Measurements from ENCODE around the gene NEDD4.
"Not testable (repeated sequence)": the region's sequence is repeated elsewhere in the genome, so short reads cannot be mapped to it uniquely, and the experiment has no call there.

NEDD4 gene

GRCh38 chr15:56006371-56006770, 13.0 kb upstream of the NEDD4 start:
- not testable (repeated sequence) for H3K36me3 ChIP-seq (ENCODE audit: control insufficient read depth, insufficient read depth, low read length); H3K9me3 ChIP-seq (ENCODE audit: control insufficient read depth, low read length); H3K4me3 ChIP-seq (ENCODE audit: extremely low read depth, insufficient read depth, low read length, poor library complexity, severe bottlenecking); H3K27ac ChIP-seq (ENCODE audit: low read depth, low read length, severe bottlenecking); H3K4me1 ChIP-seq (ENCODE audit: control insufficient read depth, insufficient read depth, low read length, poor library complexity, severe bottlenecking)
- WGBS, 2 experiments (ENCODE audit: insufficient coverage in 2 of 2) = 92 to 97% methylated on average over 3 to 5 of the region's 5 CpGs

DNA sequence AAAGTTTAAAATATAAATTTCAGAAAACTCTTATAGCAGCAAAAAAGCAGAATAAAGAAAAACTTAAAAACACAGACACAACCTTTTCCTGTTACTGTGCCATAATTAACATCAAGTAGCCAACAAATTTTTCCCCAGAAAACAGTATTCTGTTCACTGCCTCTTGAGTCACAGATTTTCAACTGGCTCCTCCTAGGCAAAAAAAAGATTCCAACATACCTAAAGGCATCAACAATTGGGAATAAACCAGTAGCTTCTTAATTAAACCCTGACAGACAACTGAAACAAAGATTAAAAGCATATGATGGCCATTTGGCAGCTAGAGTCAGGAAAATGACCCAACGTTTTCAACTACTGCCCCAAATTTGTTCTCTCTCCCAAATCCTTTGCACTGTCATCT, 10.9 kb upstream of the NEDD4 start:
- H3K4me1 ChIP-seq (ENCODE audit: control insufficient read depth, insufficient read depth, low read length, poor library complexity, severe bottlenecking); H3K4me3 ChIP-seq (ENCODE audit: extremely low read depth, insufficient read depth, low read length, poor library complexity, severe bottlenecking); H3K9me3 ChIP-seq (ENCODE audit: control insufficient read depth, low read length); H3K27ac ChIP-seq (ENCODE audit: low read depth, low read length, severe bottlenecking); H3K36me3 ChIP-seq (ENCODE audit: control insufficient read depth, insufficient read depth, low read length): not testable (repeated sequence)
- WGBS, 2 experiments (ENCODE audit: insufficient coverage in 2 of 2) = no CpG with 5 or more reads among the region's 1 CpG

DNA sequence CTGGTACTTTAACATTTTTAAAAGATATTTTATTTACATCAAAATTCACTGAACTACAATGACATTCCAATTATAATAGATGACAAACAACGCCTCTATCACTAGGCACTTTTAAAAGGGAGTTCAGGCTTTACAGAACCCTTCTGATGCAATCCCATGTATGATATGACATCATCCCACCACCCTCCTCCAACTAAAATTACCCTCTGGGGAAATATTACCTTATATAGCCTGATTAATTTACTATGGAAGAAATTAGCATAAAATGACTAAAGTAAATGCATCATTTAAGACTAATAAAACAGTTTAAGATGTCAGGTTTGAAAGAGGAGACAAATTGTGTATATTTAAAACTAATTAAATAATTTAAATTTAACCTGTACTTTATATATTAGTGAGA, 10.4 kb upstream of the NEDD4 start:
- WGBS, 2 experiments (ENCODE audit: insufficient coverage in 2 of 2) = no CpG with 5 or more reads among the region's 1 CpG
- H3K4me1 ChIP-seq (ENCODE audit: control insufficient read depth, insufficient read depth, low read length, poor library complexity, severe bottlenecking); H3K4me3 ChIP-seq (ENCODE audit: extremely low read depth, insufficient read depth, low read length, poor library complexity, severe bottlenecking); H3K27ac ChIP-seq (ENCODE audit: low read depth, low read length, severe bottlenecking); H3K36me3 ChIP-seq (ENCODE audit: control insufficient read depth, insufficient read depth, low read length); H3K9me3 ChIP-seq (ENCODE audit: control insufficient read depth, low read length): not testable (repeated sequence)

DNA sequence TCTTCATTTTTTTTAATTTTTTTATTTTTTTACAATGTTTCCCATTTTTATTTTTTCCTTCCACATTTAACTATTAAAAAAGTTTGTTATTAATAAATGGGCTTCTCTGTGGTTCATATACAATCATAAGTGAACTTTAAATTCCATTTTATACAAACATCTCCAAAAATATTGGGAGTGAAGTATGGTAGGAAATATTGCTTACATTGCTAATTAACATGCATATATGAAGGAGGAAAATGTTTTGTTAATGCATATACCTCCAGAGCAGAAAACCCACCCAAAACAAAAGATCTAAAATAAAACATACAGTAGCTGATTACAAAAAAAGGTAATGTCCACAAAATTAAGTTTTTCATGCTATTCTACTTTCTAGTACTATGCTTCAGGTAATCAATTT, 9.9 kb upstream of the NEDD4 start:
- not testable (repeated sequence) for H3K36me3 ChIP-seq (ENCODE audit: control insufficient read depth, insufficient read depth, low read length); H3K4me3 ChIP-seq (ENCODE audit: extremely low read depth, insufficient read depth, low read length, poor library complexity, severe bottlenecking); H3K4me1 ChIP-seq (ENCODE audit: control insufficient read depth, insufficient read depth, low read length, poor library complexity, severe bottlenecking); H3K9me3 ChIP-seq (ENCODE audit: control insufficient read depth, low read length); H3K27ac ChIP-seq (ENCODE audit: low read depth, low read length, severe bottlenecking)

GRCh38 chr15:56001471-56002078, 8.2 kb upstream of the NEDD4 start:
- peaks cover 3% of the 10 kb centered on the region for H3K4me1 ChIP-seq (ENCODE audit: control insufficient read depth, insufficient read depth, low read length, poor library complexity, severe bottlenecking)
- no peaks in the 10 kb centered on the region for H3K9me3 ChIP-seq (ENCODE audit: control insufficient read depth, low read length)
- no peaks in the 10 kb centered on the region for H3K36me3 ChIP-seq (ENCODE audit: control insufficient read depth, insufficient read depth, low read length)
- WGBS, 2 experiments (ENCODE audit: insufficient coverage in 2 of 2) = 100% methylated on average over 1 of the region's 3 CpGs; no CpG with 5 or more reads in 1 of the 2 experiments
- H3K27ac ChIP-seq (ENCODE audit: low read depth, low read length, severe bottlenecking) = no peak overlapping the region
- no peak overlapping the region for H3K4me3 ChIP-seq (ENCODE audit: extremely low read depth, insufficient read depth, low read length, poor library complexity, severe bottlenecking)

DNA sequence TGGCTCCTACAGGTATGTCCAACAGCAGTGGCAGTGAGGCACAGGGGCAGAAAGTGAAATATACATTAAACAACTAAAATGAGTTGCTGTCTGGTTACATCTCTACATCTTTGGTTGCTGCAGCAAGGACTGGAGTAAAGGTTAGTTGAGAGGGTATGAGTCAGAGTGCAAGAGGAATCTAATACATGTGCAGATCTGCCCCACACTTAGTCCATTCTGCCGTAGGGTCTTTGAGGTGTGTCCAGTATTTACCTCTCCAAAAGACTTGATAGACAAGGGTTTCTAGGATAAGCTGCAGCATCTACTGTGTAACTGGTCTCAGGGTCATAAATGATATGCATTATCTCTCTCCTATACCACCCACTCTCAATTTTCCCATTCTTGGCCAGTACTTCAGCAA, 6.2 kb upstream of the NEDD4 start:
- H3K36me3 ChIP-seq (ENCODE audit: control insufficient read depth, insufficient read depth, low read length) = no peaks in the 10 kb centered on the region
- H3K4me1 ChIP-seq (ENCODE audit: control insufficient read depth, insufficient read depth, low read length, poor library complexity, severe bottlenecking) = peaks cover 3% of the 10 kb centered on the region
- no peak overlapping the region for H3K27ac ChIP-seq (ENCODE audit: low read depth, low read length, severe bottlenecking)
- no peaks in the 10 kb centered on the region for H3K9me3 ChIP-seq (ENCODE audit: control insufficient read depth, low read length)
- WGBS, 2 experiments (ENCODE audit: insufficient coverage in 2 of 2) = 86% methylated on average over 1 of the region's 1 CpG; no CpG with 5 or more reads in 1 of the 2 experiments
- no peak overlapping the region for H3K4me3 ChIP-seq (ENCODE audit: extremely low read depth, insufficient read depth, low read length, poor library complexity, severe bottlenecking)

DNA sequence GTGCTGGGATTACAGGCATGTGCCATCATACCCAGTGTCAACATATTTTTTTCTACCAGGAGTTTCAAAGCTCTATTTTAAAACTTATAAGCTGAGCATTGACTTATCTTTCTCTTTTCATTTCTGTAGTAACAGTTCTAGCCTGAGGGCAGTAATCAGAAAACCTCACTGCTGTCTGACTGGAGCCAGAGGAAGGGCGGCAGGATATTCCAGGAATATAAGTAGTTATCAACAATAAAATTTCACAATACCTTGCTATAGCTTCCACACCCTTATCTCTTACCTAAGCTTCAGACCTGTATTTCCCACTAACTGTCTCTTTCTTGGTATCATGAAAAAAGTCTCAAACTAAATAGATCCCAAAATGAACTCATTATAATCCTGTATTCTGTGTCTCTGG, 5.1 kb upstream of the NEDD4 start:
- peaks cover 3% of the 10 kb centered on the region for H3K4me1 ChIP-seq (ENCODE audit: control insufficient read depth, insufficient read depth, low read length, poor library complexity, severe bottlenecking)
- no peaks in the 10 kb centered on the region for H3K36me3 ChIP-seq (ENCODE audit: control insufficient read depth, insufficient read depth, low read length)
- no CpG with 5 or more reads among the region's 1 CpG for WGBS, 2 experiments (ENCODE audit: insufficient coverage in 2 of 2)
- no peak overlapping the region for H3K4me3 ChIP-seq (ENCODE audit: extremely low read depth, insufficient read depth, low read length, poor library complexity, severe bottlenecking)
- H3K9me3 ChIP-seq (ENCODE audit: control insufficient read depth, low read length) = no peaks in the 10 kb centered on the region
- no peak overlapping the region for H3K27ac ChIP-seq (ENCODE audit: low read depth, low read length, severe bottlenecking)

DNA sequence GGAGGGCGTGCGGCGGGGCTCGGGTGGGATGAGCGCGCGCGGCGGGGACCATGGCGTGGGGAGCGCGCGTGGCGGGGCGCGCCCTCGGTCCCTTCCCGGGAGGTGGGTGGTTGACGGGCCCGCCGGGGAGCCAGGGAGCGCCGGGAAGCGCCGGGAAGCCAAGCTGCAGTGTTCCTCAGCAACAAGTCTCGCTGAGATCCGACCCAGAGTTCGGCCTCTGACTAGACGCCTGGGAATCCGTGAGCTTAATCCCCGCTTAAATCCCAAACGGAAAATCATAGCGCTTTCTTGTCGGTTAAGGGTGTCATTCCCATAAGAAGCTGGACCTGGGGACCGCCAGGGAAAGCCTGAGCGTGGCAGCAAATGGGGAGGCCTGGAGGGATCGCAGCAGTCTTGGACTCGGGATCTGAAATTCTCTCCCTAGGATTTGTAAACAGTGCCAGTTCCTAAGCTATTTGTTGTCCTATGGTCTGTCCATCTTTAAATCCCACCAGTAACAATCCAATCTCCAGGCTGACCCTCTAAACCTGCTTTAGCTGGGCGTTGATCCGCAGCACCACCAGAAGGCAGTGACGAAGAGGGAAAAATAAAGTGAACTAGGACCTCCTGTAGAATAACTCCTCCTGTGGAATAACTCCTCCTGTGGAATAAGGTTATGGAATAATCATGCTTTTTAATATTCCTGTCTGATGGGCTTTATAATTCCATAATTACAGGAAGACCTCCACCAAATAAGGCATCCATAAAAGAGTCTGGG, 570 bp upstream of the NEDD4 start:
- peaks cover 10% of the 10 kb centered on the region for H3K4me1 ChIP-seq (ENCODE audit: control insufficient read depth, insufficient read depth, low read length, poor library complexity, severe bottlenecking)
- peak overlapping the region; percentile 68 for H3K4me3 ChIP-seq (ENCODE audit: extremely low read depth, insufficient read depth, low read length, poor library complexity, severe bottlenecking)
- peak overlapping the region; percentile 80 for H3K27ac ChIP-seq (ENCODE audit: low read depth, low read length, severe bottlenecking)
- 0% methylated on average over 31 to 32 of the region's 41 CpGs for WGBS, 2 experiments (ENCODE audit: insufficient coverage in 2 of 2)
- peaks cover 3% of the 10 kb centered on the region for H3K36me3 ChIP-seq (ENCODE audit: control insufficient read depth, insufficient read depth, low read length)
- H3K9me3 ChIP-seq (ENCODE audit: control insufficient read depth, low read length) = no peaks in the 10 kb centered on the region

DNA sequence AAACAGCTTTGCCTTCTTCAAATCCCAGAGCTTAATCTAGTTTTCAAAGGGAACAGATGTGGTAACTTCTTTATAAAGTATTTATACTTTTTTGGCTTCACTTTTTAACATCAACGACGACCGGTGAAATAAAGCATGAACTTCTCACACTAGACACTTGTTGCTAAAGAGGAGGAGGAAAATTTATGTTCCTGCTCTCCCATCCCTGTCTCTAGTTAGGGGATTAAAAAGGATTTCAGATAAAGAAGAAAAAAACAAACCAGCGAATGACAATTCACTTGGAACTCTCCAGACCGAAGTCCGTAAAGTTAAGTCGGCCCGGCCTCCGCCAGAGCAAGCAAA, 672 bp downstream of the NEDD4 start:
- H3K36me3 ChIP-seq (ENCODE audit: control insufficient read depth, insufficient read depth, low read length) = peaks cover 3% of the 10 kb centered on the region
- H3K9me3 ChIP-seq (ENCODE audit: control insufficient read depth, low read length) = no peaks in the 10 kb centered on the region
- peaks cover 10% of the 10 kb centered on the region for H3K4me1 ChIP-seq (ENCODE audit: control insufficient read depth, insufficient read depth, low read length, poor library complexity, severe bottlenecking)
- 0% methylated on average over 3 to 5 of the region's 9 CpGs for WGBS, 2 experiments (ENCODE audit: insufficient coverage in 2 of 2)
- H3K4me3 ChIP-seq (ENCODE audit: extremely low read depth, insufficient read depth, low read length, poor library complexity, severe bottlenecking) = peak overlapping the region; percentile 68
- H3K27ac ChIP-seq (ENCODE audit: low read depth, low read length, severe bottlenecking) = peak overlapping the region; percentile 68

DNA sequence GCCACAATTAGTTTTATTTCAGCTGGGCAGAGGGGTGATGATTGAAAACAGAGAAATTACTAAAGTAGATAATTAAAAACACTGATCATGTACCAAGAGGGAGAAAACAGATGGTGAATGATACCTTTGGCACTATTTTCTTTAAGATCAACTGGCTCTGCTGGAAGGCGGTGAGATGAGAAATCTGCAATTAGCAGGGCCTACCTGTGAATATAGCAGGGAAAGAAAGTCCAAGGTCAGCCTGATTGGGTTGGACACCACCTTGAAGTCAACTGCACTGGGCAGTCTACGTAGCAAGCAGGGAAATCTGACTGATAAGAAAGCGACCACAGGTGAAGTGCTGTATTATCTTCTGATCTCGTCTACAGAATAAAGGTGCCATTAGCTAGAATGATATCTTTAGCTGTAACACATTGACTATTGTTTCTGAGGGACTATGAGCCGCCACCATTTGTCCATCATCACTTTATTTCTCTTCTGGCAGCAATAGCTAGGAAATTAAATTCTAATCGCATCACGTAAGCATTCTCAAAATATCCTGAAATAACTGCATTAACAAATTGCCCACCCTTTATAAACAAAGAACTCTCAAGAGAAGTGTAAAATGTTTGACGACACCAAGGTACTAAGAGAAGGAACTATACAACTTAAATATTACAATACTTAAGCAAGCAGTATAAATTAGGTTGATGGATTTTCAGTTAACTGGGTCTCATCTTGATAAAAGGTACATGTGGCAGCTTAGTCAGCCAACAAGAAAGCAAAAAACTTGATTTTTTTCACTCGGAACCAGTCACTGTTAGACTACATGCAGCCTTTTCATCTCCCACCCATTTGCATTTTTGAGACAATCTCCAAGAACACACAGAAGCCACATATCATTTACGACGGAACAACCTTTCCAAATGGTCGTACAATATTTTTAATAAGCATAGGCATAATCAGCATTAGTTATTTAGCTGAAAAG, 1.3 kb downstream of the NEDD4 start:
- no peaks in the 10 kb centered on the region for H3K9me3 ChIP-seq (ENCODE audit: control insufficient read depth, low read length)
- no peak overlapping the region for H3K27ac ChIP-seq (ENCODE audit: low read depth, low read length, severe bottlenecking)
- H3K36me3 ChIP-seq (ENCODE audit: control insufficient read depth, insufficient read depth, low read length) = peaks cover 3% of the 10 kb centered on the region
- H3K4me1 ChIP-seq (ENCODE audit: control insufficient read depth, insufficient read depth, low read length, poor library complexity, severe bottlenecking) = peaks cover 10% of the 10 kb centered on the region
- WGBS, 2 experiments (ENCODE audit: insufficient coverage in 2 of 2) = 88 to 92% methylated on average over 5 to 6 of the region's 12 CpGs
- peak overlapping the region; percentile 68 for H3K4me3 ChIP-seq (ENCODE audit: extremely low read depth, insufficient read depth, low read length, poor library complexity, severe bottlenecking)
